Keratinocyte (primary cell): ENCODE data around the gene TMEM219.

Source experiments
- EZH2 ChIP-seq: IDR thresholded peaks from one replicate; pipeline ENCODE4 v1.6.1; 2012; ENCODE audit warnings: inconsistent platforms, mild to moderate bottlenecking, low read length, moderate library complexity
- TF ChIP-seq, protein P1 (sequence below), 3 experiments: IDR thresholded peaks in 1 of 3; conservative IDR thresholded peaks in 1 of 3; optimal IDR thresholded peaks in 1 of 3; 2 replicates in 2 of 3; 3 replicates in 1 of 3; pipeline versions ENCODE3 to v1.5.1; 2011; ENCODE audit warnings: low read length in 3 of 3, mild to moderate bottlenecking in 3 of 3, moderate library complexity in 2 of 3, control low read depth in 1 of 3, inconsistent platforms in 1 of 3; ENCODE audit not compliant: insufficient read depth in 2 of 3; ENCODE audit errors: extremely low read depth in 1 of 3

DNA sequence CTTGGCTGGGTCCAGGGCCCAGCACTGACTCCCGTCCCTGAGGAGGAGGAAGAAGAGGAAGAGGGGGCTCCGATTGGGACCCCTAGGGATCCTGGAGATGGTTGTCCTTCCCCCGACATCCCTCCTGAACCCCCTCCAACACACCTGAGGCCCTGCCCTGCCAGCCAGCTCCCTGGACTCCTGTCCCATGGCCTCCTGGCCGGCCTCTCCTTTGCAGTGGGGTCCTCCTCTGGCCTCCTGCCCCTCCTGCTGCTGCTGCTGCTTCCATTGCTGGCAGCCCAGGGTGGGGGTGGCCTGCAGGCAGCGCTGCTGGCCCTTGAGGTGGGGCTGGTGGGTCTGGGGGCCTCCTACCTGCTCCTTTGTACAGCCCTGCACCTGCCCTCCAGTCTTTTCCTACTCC, 25.1 kb downstream of the TMEM219 start:
- TF ChIP-seq, protein P1, sequence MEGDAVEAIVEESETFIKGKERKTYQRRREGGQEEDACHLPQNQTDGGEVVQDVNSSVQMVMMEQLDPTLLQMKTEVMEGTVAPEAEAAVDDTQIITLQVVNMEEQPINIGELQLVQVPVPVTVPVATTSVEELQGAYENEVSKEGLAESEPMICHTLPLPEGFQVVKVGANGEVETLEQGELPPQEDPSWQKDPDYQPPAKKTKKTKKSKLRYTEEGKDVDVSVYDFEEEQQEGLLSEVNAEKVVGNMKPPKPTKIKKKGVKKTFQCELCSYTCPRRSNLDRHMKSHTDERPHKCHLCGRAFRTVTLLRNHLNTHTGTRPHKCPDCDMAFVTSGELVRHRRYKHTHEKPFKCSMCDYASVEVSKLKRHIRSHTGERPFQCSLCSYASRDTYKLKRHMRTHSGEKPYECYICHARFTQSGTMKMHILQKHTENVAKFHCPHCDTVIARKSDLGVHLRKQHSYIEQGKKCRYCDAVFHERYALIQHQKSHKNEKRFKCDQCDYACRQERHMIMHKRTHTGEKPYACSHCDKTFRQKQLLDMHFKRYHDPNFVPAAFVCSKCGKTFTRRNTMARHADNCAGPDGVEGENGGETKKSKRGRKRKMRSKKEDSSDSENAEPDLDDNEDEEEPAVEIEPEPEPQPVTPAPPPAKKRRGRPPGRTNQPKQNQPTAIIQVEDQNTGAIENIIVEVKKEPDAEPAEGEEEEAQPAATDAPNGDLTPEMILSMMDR (optimal IDR thresholded peaks at IDR 0.05 in 1 of 3, IDR thresholded peaks at IDR 0.05 in 1 of 3, conservative IDR thresholded peaks at IDR 0.05 in 1 of 3; ENCODE audit: extremely low read depth in 1 of 3, insufficient read depth in 2 of 3, low read length in 3 of 3): no peak
- TF ChIP-seq EZH2: no peak
